HuH-7 (cell line): ENCODE results near the gene EFHC1.

Experiments used
- DNase-seq: peaks from one replicate; pipeline ENCODE4 v3.0.0; 2011; ENCODE audit warnings: low spot score

The EFHC1 gene

GRCh38 chr6:52555518-52556233 lies 135.5 kb downstream of the EFHC1 start:
- no peak for DNase-seq

- DNase-seq: no peak
Measured at GRCh38 chr6:52557389-52558265, 137.5 kb downstream of the EFHC1 start.

GRCh38 chr6:52558266-52559000 lies 138.3 kb downstream of the EFHC1 start:
- no peak for DNase-seq

- DNase-seq: no peak
Measured at GRCh38 chr6:52560462-52560861, 140.3 kb downstream of the EFHC1 start.

GRCh38 chr6:52562911-52563310 lies 142.8 kb downstream of the EFHC1 start:
- DNase-seq: no peak

GRCh38 chr6:52564856-52565255 lies 144.7 kb downstream of the EFHC1 start:
- DNase-seq: no peak

GRCh38 chr6:52566201-52566600 lies 146.1 kb downstream of the EFHC1 start:
- no peak for DNase-seq

- no peak for DNase-seq
Measured at GRCh38 chr6:52566853-52567279, 146.7 kb downstream of the EFHC1 start.

GRCh38 chr6:52568320-52568719 lies 148.2 kb downstream of the EFHC1 start:
- no peak for DNase-seq

- DNase-seq: no peak
Measured at GRCh38 chr6:52570291-52570700, 150.2 kb downstream of the EFHC1 start.

- no peak for DNase-seq
Measured at GRCh38 chr6:52571099-52571755, 151.1 kb downstream of the EFHC1 start.

- no peak for DNase-seq
Measured at GRCh38 chr6:52572536-52572935, 152.4 kb downstream of the EFHC1 start.

GRCh38 chr6:52573295-52573694 lies 153.2 kb downstream of the EFHC1 start:
- DNase-seq: no peak
